WTC11 (cell line): ENCODE results near the gene TARM1.

Experiments used
- FOXP1 ChIP-seq: sonication (generic); formaldehyde crosslinking; IDR thresholded peaks from 2 replicates; pipeline ENCODE4 v1.8.0; 2022; ENCODE audit warnings: missing genetic modification reagents, mild to moderate bottlenecking, moderate library complexity, borderline replicate concordance
- NFATC4 ChIP-seq: fragments of 250-450 bp; sonication (Bioruptor Pico); IDR thresholded peaks from 2 replicates; pipeline ENCODE4 v1.9.0; 2021; ENCODE audit warnings: mild to moderate bottlenecking
- NR1H2 ChIP-seq: sonication (generic); formaldehyde crosslinking; IDR thresholded peaks from 2 replicates; pipeline ENCODE4 v1.9.0; 2021; ENCODE audit warnings: mild to moderate bottlenecking, moderate library complexity, missing genetic modification reagents
- SP1 ChIP-seq: sonication (generic); formaldehyde crosslinking; conservative IDR thresholded peaks from 2 replicates; pipeline ENCODE4 v1.8.1; 2022; ENCODE audit warnings: missing genetic modification reagents
- TEAD4 ChIP-seq: sonication (generic); formaldehyde crosslinking; IDR thresholded peaks from 2 replicates; pipeline ENCODE4 v1.8.0; 2022; ENCODE audit warnings: mild to moderate bottlenecking, missing genetic modification reagents
- ZNF121 ChIP-seq: sonication (generic); formaldehyde crosslinking; IDR thresholded peaks from 2 replicates; pipeline ENCODE4 v1.8.0; 2023; ENCODE audit warnings: missing genetic modification reagents
- ZNF138 ChIP-seq: sonication (generic); formaldehyde crosslinking; conservative IDR thresholded peaks from 2 replicates; pipeline ENCODE4 v1.8.1; 2022; ENCODE audit warnings: mild to moderate bottlenecking, moderate library complexity, missing genetic modification reagents
- TF ChIP-seq, protein P1 (sequence below): fragments of 200-600 bp; IDR thresholded peaks from 2 replicates; pipeline ENCODE4 v1.8.0; 2022; ENCODE audit warnings: antibody characterized with exemption
- TF ChIP-seq, protein P2 (sequence below): sonication (generic); formaldehyde crosslinking; IDR thresholded peaks from 2 replicates; pipeline ENCODE4 v1.8.1; 2022; ENCODE audit warnings: low read depth, mild to moderate bottlenecking, moderate library complexity, missing genetic modification reagents, borderline replicate concordance
- TF ChIP-seq, protein P3 (sequence below): sonication (generic); formaldehyde crosslinking; IDR thresholded peaks from 2 replicates; pipeline ENCODE4 v1.8.0; 2022; ENCODE audit warnings: mild to moderate bottlenecking, missing genetic modification reagents

- TF ChIP-seq SP1 (CRISPR knock-in tag) (no peak), NFATC4 (CRISPR knock-in tag) (no peak), FOXP1 (CRISPR knock-in tag) (no peak), ZNF121 (no peak), NR1H2 (no peak), TEAD4 (CRISPR knock-in tag) (no peak), ZNF138 (CRISPR knock-in tag) (no peak)
- TF ChIP-seq, protein P1, sequence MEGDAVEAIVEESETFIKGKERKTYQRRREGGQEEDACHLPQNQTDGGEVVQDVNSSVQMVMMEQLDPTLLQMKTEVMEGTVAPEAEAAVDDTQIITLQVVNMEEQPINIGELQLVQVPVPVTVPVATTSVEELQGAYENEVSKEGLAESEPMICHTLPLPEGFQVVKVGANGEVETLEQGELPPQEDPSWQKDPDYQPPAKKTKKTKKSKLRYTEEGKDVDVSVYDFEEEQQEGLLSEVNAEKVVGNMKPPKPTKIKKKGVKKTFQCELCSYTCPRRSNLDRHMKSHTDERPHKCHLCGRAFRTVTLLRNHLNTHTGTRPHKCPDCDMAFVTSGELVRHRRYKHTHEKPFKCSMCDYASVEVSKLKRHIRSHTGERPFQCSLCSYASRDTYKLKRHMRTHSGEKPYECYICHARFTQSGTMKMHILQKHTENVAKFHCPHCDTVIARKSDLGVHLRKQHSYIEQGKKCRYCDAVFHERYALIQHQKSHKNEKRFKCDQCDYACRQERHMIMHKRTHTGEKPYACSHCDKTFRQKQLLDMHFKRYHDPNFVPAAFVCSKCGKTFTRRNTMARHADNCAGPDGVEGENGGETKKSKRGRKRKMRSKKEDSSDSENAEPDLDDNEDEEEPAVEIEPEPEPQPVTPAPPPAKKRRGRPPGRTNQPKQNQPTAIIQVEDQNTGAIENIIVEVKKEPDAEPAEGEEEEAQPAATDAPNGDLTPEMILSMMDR: no peak
- TF ChIP-seq, protein P2, sequence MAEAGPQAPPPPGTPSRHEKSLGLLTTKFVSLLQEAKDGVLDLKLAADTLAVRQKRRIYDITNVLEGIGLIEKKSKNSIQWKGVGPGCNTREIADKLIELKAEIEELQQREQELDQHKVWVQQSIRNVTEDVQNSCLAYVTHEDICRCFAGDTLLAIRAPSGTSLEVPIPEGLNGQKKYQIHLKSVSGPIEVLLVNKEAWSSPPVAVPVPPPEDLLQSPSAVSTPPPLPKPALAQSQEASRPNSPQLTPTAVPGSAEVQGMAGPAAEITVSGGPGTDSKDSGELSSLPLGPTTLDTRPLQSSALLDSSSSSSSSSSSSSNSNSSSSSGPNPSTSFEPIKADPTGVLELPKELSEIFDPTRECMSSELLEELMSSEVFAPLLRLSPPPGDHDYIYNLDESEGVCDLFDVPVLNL (CRISPR knock-in tag): no peak
- TF ChIP-seq, protein P3, sequence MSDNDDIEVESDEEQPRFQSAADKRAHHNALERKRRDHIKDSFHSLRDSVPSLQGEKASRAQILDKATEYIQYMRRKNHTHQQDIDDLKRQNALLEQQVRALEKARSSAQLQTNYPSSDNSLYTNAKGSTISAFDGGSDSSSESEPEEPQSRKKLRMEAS (CRISPR knock-in tag): no peak
Measured at GRCh38 chr19:54107876-54108490, 26.8 kb upstream of the TARM1 start.
